K562 (cell line): ENCODE data around the gene CCDC97. TPM values are rescaled to one million over a fixed set of nuclear protein-coding genes. Genes with fewer than 3 reads are reported as not detected.
A peak's percentile ranks its signal among the peaks of the same experiment; 100 is the strongest.

ENCODE experiments used
- CHD1 ChIP-seq: fragments of 200-600 bp; sonication (generic); IDR thresholded peaks from one replicate; pipeline ENCODE4 v1.6.1; 2012; ENCODE audit warnings: mild to moderate bottlenecking, moderate library complexity, low read length, inconsistent platforms
- CHD2 ChIP-seq: IDR thresholded peaks from 2 replicates; pipeline ENCODE4 v1.6.1; 2011; ENCODE audit warnings: low read depth, low read length
- EHMT2 ChIP-seq: fragments of 450-650 bp; IDR thresholded peaks from 2 replicates; pipeline ENCODE4 v1.6.1; 2018; ENCODE audit warnings: antibody characterized with exemption
- ETV5 ChIP-seq: sonication (generic); formaldehyde crosslinking; IDR thresholded peaks from 2 replicates; pipeline ENCODE4 v1.4.0; 2020; ENCODE audit warnings: low read depth, mild to moderate bottlenecking, missing genetic modification reagents
- HDGF ChIP-seq: fragments of 450-650 bp; IDR thresholded peaks from 2 replicates; pipeline ENCODE4 v1.6.1; 2016
- HSF4 ChIP-seq: fragments of 250-450 bp; sonication (Bioruptor Pico); IDR thresholded peaks from 2 replicates; pipeline ENCODE4 v2.1.2; 2022; ENCODE audit warnings: mild to moderate bottlenecking, moderate library complexity, borderline replicate concordance
- MTA1 ChIP-seq: fragments of 450-650 bp; IDR thresholded peaks from 2 replicates; pipeline ENCODE4 v1.6.1; 2017; ENCODE audit warnings: borderline replicate concordance
- NR2C1 ChIP-seq, 2 experiments: fragments of 450-650 bp; IDR thresholded peaks; 2 replicates each; pipeline ENCODE4 v1.6.1; 2017; ENCODE audit warnings: mild to moderate bottlenecking in 2 of 2, antibody characterized with exemption in 1 of 2, inconsistent platforms in 1 of 2, missing compliant biosample characterization in 1 of 2, missing genetic modification characterization in 1 of 2
- SIN3A ChIP-seq, 2 experiments: fragments of 150-350 bp in 1 of 2; IDR thresholded peaks; 2 replicates each; pipeline ENCODE4 v1.6.1; 2011 to 2016; ENCODE audit warnings: borderline replicate concordance in 2 of 2, low read depth in 2 of 2, low read length in 2 of 2, mild to moderate bottlenecking in 2 of 2, moderate library complexity in 2 of 2; ENCODE audit not compliant: control insufficient read depth in 1 of 2
- SNIP1 ChIP-seq: fragments of 450-650 bp; IDR thresholded peaks from 2 replicates; pipeline ENCODE4 v1.7.1; 2017; ENCODE audit warnings: low read depth, mild to moderate bottlenecking
- SOX6 ChIP-seq: fragments of 450-650 bp; IDR thresholded peaks from 2 replicates; pipeline ENCODE4 v1.6.1; 2014; ENCODE audit warnings: mild to moderate bottlenecking
- SRSF1 ChIP-seq: fragments of 200-400 bp; formaldehyde crosslinking; IDR thresholded peaks from 2 replicates; pipeline ENCODE4 v1.6.1; 2017; ENCODE audit warnings: mild to moderate bottlenecking, low read depth, low read length, moderate library complexity
- TOE1 ChIP-seq, 2 experiments: fragments of 450-650 bp in 1 of 2; sonication (generic) in 1 of 2; formaldehyde crosslinking in 1 of 2; IDR thresholded peaks; 2 replicates each; pipeline versions ENCODE4 v1.7.1 to v1.8.0; 2016 to 2022; ENCODE audit warnings: borderline replicate concordance in 2 of 2, mild to moderate bottlenecking in 2 of 2, antibody characterized with exemption in 1 of 2, inconsistent platforms in 1 of 2, low read depth in 1 of 2, missing genetic modification reagents in 1 of 2, moderate library complexity in 1 of 2
- ZBTB1 ChIP-seq: sonication (generic); formaldehyde crosslinking; IDR thresholded peaks from 2 replicates; pipeline ENCODE4 v1.8.1; 2023; ENCODE audit warnings: missing genetic modification reagents, low read depth, mild to moderate bottlenecking, borderline replicate concordance
- ZNF146 ChIP-seq: IDR thresholded peaks from one replicate; pipeline ENCODE4 v1.6.1; 2018; ENCODE audit warnings: missing compliant biosample characterization; ENCODE audit not compliant: unreplicated experiment
- ZNF184 ChIP-seq: sonication (generic); formaldehyde crosslinking; IDR thresholded peaks from 2 replicates; pipeline ENCODE4 v1.5.0; 2020; ENCODE audit warnings: missing genetic modification reagents
- ZNF583 ChIP-seq: fragments of 250-450 bp; sonication (Bioruptor Pico); IDR thresholded peaks from 2 replicates; pipeline ENCODE4 v1.4.0; 2020
- polyA plus RNA-seq, 8 experiments: library from polyadenylated mRNA; depleted of rRNA in 4 of 8; stranded (reverse) in 5 of 8; unstranded in 3 of 8; fragments of >200 nt; fragmentation: Nextera tagmentation in 2 of 8; fragmentation: Illumina TruSeq in 1 of 8; extraction: Ambion mirVana in 2 of 8; extraction: Trizol in 1 of 8; gene quantifications; 2 replicates each; pipeline versions ENCODE4 v1.2.1 to v1.2.3, GENCODE V29; 2011 to 2014; ENCODE audit warnings: inconsistent platforms in 1 of 8, missing spikeins in 1 of 8
- total RNA-seq, 7 experiments: library from RNA; depleted of rRNA in 6 of 7; stranded (reverse); fragments of >200 nt in 6 of 7; fragmentation: Illumina TruSeq in 2 of 7; extraction: Trizol in 2 of 7; gene quantifications; 2 replicates each; pipeline versions ENCODE4 v1.2.1 to v1.2.3, GENCODE V29; 2011 to 2021; ENCODE audit warnings: low replicate concordance in 1 of 7
- TF ChIP-seq, protein P1 (sequence below): sonication (generic); formaldehyde crosslinking; IDR thresholded peaks from 2 replicates; pipeline ENCODE4 v1.8.1; 2023; ENCODE audit warnings: mild to moderate bottlenecking, missing genetic modification reagents
- TF ChIP-seq, protein P2 (sequence below), 2 experiments: fragments of 450-650 bp; IDR thresholded peaks; 2 replicates each; pipeline ENCODE4 v1.6.1; 2018; ENCODE audit warnings: mild to moderate bottlenecking in 2 of 2, low read depth in 1 of 2; ENCODE audit not compliant: partially characterized antibody in 2 of 2
- TF ChIP-seq, protein P3 (sequence below): fragments of 450-650 bp; formaldehyde crosslinking; IDR thresholded peaks from 2 replicates; pipeline ENCODE4 v1.4.0; 2022; ENCODE audit warnings: missing genetic modification characterization

Gene CCDC97
- total and polyA plus RNA-seq, 9 of the 15 experiments (the other 6 are each of a cell fraction or from before 2014, with no cell fraction given), result 0.60 to 16.5 (median 7.0) TPM

DNA sequence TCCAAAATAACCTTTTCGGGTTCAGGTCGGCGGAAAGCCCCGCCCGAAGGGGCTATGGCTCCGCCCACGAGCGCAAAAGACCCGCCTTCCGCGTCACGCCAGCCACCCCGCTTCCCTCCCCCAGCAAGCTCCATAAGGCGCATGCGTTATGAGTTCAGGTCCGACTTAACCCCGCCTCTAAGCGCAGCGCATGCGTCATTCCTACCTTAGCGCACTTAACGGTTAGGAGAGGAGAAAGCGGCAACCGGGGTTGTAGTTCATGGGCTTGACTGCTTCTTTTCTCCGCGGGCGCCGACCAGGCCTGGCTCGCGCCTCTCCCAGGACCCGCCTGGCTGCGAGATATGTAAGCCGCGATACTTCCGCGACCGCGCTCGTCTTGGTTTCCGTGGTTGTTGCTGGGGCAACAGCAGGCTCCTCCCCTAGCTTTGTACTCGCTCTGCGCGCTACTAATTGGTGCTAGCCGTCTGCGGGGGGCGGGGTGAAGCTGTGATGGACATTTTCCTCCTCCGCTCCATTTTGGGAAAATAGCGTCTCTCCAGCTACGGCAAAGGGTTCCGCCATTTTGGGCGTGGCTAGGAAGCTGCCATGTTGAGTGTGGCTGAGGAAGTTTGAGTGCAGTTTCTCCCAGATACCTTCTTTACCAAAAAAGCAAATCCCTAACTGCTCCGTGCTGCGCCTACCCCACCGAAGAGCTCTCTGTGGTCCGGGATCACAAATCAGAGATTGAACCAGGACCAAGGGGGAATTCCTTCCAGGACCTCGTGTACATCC, 54.0 kb downstream of the CCDC97 start, which contains the start of gene B9D2 (continued):
- TF ChIP-seq, protein P1, sequence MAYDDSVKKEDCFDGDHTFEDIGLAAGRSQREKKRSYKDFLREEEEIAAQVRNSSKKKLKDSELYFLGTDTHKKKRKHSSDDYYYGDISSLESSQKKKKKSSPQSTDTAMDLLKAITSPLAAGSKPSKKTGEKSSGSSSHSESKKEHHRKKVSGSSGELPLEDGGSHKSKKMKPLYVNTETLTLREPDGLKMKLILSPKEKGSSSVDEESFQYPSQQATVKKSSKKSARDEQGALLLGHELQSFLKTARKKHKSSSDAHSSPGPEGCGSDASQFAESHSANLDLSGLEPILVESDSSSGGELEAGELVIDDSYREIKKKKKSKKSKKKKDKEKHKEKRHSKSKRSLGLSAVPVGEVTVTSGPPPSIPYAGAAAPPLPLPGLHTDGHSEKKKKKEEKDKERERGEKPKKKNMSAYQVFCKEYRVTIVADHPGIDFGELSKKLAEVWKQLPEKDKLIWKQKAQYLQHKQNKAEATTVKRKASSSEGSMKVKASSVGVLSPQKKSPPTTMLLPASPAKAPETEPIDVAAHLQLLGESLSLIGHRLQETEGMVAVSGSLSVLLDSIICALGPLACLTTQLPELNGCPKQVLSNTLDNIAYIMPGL (CRISPR knock-in tag), result peak; percentile 62; the same call in 1 of the 2 replicates
- peak; percentile 79 for TF ChIP-seq ZBTB1 (CRISPR knock-in tag)
- no peak for TF ChIP-seq HSF4 (CRISPR knock-in tag)
- TF ChIP-seq ETV5 (CRISPR knock-in tag), result 0 out of 2 replicates have a peak, but pooled peaks have one; percentile 3
- TF ChIP-seq SOX6, result no peak
- peak; percentile 49 for TF ChIP-seq CHD1
- TF ChIP-seq SIN3A (IDR thresholded peaks at IDR 0.05; ENCODE audit: borderline replicate concordance in 2 of 2, control insufficient read depth in 1 of 2, low read depth in 2 of 2, low read length in 2 of 2), result peak in 1 of 2 experiments; percentile 58; a peak in 1 of 4 replicates
- TF ChIP-seq CHD2, result peak; percentile 52; the same call in 1 of the 2 replicates
- no peak for TF ChIP-seq SRSF1
- no peak for TF ChIP-seq HDGF
- TF ChIP-seq SNIP1, result no peak
- TF ChIP-seq, protein P2, sequence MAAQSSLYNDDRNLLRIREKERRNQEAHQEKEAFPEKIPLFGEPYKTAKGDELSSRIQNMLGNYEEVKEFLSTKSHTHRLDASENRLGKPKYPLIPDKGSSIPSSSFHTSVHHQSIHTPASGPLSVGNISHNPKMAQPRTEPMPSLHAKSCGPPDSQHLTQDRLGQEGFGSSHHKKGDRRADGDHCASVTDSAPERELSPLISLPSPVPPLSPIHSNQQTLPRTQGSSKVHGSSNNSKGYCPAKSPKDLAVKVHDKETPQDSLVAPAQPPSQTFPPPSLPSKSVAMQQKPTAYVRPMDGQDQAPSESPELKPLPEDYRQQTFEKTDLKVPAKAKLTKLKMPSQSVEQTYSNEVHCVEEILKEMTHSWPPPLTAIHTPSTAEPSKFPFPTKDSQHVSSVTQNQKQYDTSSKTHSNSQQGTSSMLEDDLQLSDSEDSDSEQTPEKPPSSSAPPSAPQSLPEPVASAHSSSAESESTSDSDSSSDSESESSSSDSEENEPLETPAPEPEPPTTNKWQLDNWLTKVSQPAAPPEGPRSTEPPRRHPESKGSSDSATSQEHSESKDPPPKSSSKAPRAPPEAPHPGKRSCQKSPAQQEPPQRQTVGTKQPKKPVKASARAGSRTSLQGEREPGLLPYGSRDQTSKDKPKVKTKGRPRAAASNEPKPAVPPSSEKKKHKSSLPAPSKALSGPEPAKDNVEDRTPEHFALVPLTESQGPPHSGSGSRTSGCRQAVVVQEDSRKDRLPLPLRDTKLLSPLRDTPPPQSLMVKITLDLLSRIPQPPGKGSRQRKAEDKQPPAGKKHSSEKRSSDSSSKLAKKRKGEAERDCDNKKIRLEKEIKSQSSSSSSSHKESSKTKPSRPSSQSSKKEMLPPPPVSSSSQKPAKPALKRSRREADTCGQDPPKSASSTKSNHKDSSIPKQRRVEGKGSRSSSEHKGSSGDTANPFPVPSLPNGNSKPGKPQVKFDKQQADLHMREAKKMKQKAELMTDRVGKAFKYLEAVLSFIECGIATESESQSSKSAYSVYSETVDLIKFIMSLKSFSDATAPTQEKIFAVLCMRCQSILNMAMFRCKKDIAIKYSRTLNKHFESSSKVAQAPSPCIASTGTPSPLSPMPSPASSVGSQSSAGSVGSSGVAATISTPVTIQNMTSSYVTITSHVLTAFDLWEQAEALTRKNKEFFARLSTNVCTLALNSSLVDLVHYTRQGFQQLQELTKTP (IDR thresholded peaks at IDR 0.05; ENCODE audit: low read depth in 1 of 2, partially characterized antibody in 2 of 2), result peak in 1 of 2 experiments; percentile 32
- TF ChIP-seq NR2C1 (IDR thresholded peaks at IDR 0.05), result peak; percentile 81
- TF ChIP-seq NR2C1 (tag; IDR thresholded peaks at IDR 0.05), result 0 out of 2 replicates have a peak, but pooled peaks have one; percentile 29
- TF ChIP-seq, protein P3, sequence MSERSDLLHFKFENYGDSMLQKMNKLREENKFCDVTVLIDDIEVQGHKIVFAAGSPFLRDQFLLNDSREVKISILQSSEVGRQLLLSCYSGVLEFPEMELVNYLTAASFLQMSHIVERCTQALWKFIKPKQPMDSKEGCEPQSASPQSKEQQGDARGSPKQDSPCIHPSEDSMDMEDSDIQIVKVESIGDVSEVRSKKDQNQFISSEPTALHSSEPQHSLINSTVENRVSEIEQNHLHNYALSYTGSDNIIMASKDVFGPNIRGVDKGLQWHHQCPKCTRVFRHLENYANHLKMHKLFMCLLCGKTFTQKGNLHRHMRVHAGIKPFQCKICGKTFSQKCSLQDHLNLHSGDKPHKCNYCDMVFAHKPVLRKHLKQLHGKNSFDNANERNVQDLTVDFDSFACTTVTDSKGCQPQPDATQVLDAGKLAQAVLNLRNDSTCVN, result peak; percentile 64; the same call in 1 of the 2 replicates
- TF ChIP-seq ZNF184, result no peak
- TF ChIP-seq ZNF146 (CRISPR knock-in tag), result no peak
- no peak for TF ChIP-seq EHMT2
- TF ChIP-seq TOE1 (IDR thresholded peaks at IDR 0.05; ENCODE audit: borderline replicate concordance), result no peak
- no peak for TF ChIP-seq TOE1 (CRISPR knock-in tag; IDR thresholded peaks at IDR 0.05; ENCODE audit: borderline replicate concordance, low read depth)
- no peak; the same call in 1 of the 2 replicates for TF ChIP-seq MTA1
- TF ChIP-seq ZNF583 (CRISPR knock-in tag), result no peak
